ENCODE measurements around the gene SEZ6L.
"Not testable (repeated sequence)": the region's sequence is repeated elsewhere in the genome, so short reads cannot be mapped to it uniquely, and the experiment has no call there.

Gene SEZ6L

GRCh38 chr22:26404851-26405421 is 235.7 kb downstream of the SEZ6L start:
- no peak for TF ChIP-seq CTCF (IDR thresholded peaks at IDR 0.05; ENCODE audit: borderline replicate concordance, control extremely low read depth, extremely low read depth, insufficient read depth, missing control alignments)
- in situ Hi-C loops (cut with MboI; ENCODE audit: low sequenced_read_pairs, unreplicated experiment): no loop called here
- DNase-seq (ENCODE audit: low spot score): no peak

GRCh38 chr22:26406118-26406517 is 236.9 kb downstream of the SEZ6L start:
- no peak for TF ChIP-seq CTCF (IDR thresholded peaks at IDR 0.05; ENCODE audit: borderline replicate concordance, control extremely low read depth, extremely low read depth, insufficient read depth, missing control alignments)
- no peak for DNase-seq (ENCODE audit: low spot score)
- in situ Hi-C loops (cut with MboI; ENCODE audit: low sequenced_read_pairs, unreplicated experiment): no loop called here

- DNase-seq (ENCODE audit: low spot score); in situ Hi-C loops (cut with MboI; ENCODE audit: low sequenced_read_pairs, unreplicated experiment): not testable (repeated sequence)
These were observed 239.4 kb downstream of the SEZ6L start for GRCh38 chr22:26408562-26409220.

- TF ChIP-seq CTCF (IDR thresholded peaks at IDR 0.05; ENCODE audit: borderline replicate concordance, control extremely low read depth, extremely low read depth, insufficient read depth, missing control alignments): no peak
- in situ Hi-C loops (cut with MboI; ENCODE audit: low sequenced_read_pairs, unreplicated experiment): no loop called here
- no peak for DNase-seq (ENCODE audit: low spot score)
These were observed 240.6 kb downstream of the SEZ6L start for GRCh38 chr22:26409719-26410335.

- no peak for DNase-seq (ENCODE audit: low spot score)
- TF ChIP-seq CTCF (IDR thresholded peaks at IDR 0.05; ENCODE audit: borderline replicate concordance, control extremely low read depth, extremely low read depth, insufficient read depth, missing control alignments): no peak
- in situ Hi-C loops (cut with MboI; ENCODE audit: low sequenced_read_pairs, unreplicated experiment): no loop called here
These were observed 241.1 kb downstream of the SEZ6L start for GRCh38 chr22:26410386-26410785.

- DNase-seq (ENCODE audit: low spot score): no peak
- in situ Hi-C loops (cut with MboI; ENCODE audit: low sequenced_read_pairs, unreplicated experiment): no loop called here
- TF ChIP-seq CTCF (IDR thresholded peaks at IDR 0.05; ENCODE audit: borderline replicate concordance, control extremely low read depth, extremely low read depth, insufficient read depth, missing control alignments): no peak
These were observed 245.1 kb downstream of the SEZ6L start for GRCh38 chr22:26414347-26414746.

- in situ Hi-C loops (cut with MboI; ENCODE audit: low sequenced_read_pairs, unreplicated experiment): no loop called here
- no peak for TF ChIP-seq CTCF (IDR thresholded peaks at IDR 0.05; ENCODE audit: borderline replicate concordance, control extremely low read depth, extremely low read depth, insufficient read depth, missing control alignments)
These were observed 247.0 kb downstream of the SEZ6L start for GRCh38 chr22:26416256-26416655.

More at GRCh38 chr22:26416256-26416655, 247.0 kb downstream of the SEZ6L start:
- no peak for DNase-seq (ENCODE audit: low spot score)

All from GM13976 (cell line).